HG03280 (cell line): Measurements from ENCODE around the gene POR.
A peak's percentile ranks its signal among the peaks of the same experiment; 100 is the strongest.

Source experiments
- ATAC-seq: cut with Tn5 transposase; IDR thresholded peaks from one replicate; pipeline ENCODE4 v1.9.1; 2021; ENCODE audit warnings: mild to moderate bottlenecking, moderate library complexity; ENCODE audit not compliant: unreplicated experiment

The POR gene

DNA sequence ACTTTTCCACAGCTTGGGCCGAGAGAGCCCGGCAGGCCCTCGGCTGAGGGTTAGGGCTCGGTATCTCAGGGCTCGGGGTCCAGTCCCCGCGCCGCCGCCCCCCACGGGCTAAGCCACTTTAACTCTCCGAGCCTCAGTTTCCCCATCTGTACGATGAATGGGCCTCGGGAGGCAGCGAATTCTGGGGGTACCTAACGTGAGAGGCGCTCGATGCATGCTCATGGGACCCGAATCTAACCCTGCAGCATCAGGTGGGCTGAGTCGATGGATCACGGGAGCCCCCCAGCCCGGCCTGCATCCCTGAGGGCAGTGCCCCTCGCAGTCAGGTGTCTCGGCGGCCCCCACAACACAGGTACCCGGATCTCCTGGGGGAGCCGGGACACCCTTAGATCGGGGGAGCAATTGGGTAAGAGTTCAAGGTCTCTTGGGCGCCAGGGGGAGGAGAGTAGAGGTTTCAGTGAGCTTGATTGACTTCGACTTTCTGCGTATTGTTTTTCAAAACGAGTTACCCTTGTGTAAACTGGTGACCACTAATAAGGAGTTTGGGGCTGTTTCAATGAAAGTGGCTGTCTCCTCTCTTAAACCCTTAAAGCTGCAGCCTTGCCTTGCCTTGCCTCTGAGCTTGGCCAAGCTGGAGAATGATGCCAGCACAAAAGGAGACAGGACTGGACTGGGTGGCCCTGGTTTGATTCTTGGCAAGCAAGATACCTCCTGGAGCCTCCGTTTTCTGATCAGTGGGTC, 631 bp downstream of the POR start:
- peak; percentile 7 for ATAC-seq

DNA sequence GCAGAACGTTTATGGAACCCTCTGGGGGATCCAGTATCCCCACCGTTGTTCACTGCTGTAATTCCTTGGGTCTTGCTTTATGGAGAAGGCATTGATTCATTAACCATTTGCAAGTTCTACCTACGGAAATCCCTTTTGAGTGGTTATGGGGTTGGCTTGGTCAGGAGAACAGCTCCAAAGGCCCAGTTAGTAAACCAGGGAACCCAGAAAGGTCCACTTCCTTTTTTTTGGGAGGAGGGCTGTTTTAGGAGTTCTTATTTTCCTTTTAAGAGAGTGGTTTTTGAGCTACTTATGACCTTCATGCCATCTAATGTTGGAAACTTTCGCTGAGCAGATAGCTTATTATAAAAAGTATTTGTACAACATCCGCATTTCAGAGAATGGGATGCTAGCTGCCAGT, 1.3 kb downstream of the POR start:
- no peak for ATAC-seq

DNA sequence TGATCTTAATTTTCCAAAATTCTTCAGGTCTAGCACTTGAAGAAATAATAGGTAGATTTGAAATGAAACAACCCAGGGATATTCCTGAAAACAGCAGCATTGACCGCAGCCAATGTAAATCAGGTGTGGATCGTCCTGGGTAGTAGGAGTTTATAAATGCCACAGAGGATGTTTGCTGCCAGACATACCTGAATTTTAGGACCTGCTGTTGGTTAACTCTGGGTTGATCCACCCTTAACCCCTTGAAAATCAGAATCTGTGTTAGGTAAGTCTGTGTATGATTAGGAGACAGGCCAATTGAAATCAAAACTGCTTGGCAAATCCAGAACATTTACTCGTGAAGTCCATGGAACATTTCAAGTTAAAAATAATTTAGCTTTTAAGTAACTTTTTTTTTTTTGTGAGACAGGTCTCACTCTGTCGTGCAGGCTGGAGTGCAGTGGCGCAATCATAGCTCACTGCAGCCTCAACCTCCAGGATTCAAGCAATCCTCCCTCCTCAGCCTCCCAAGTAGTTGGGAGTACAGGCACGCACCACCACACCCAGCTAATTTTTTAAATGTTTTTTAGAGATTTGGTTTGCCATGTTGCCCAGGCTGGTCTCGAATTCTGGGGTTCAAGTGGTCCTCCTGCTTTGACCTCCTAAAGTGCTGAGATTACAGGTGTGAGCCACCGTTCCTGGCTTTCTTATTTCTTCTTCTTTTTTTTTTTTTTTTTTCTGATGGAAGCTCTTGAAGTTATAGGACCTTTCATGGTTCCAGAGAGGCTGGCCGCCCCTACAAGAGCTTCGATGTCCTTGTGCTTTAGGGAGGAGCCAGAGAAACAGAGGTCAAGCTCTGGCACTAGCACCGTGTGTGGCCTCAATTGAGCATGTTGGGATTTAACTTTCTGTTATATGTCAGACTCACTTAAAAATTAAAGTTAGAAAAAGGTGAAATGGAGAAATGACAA, 2.0 kb downstream of the POR start:
- ATAC-seq, result no peak

DNA sequence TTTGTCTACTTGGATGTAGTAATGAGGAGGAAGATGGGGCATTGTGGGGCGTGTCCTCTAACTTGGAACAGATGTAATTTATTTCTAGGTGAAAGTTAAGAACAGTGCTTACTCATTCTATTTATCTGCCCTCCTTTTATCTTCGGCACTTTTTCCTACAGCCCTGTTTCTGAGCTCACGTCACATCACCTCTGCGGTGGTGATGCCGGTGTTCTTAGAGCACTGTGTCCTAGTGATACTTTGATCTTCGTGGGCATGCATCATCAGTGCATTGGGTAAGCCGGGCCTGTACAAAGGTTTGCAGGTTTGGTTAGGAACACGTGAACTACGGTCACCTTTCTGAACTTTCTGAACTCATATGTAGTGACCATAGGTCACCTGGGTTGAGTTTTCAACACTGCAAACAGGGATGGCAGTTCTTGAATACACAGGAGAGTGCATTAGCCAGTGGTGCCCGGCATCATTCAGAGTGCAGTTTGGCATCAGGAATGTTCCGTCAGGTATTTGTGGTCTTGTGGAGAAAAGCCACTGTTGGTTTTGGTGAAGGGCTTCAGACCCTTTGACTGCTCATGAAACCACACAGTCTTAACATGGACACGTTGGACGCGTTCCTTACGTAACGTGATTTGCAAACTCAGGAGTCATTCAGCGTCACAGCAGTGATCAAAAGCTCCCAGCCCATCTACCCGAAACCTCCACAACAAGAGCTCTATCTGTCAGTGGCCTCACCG, 5.6 kb downstream of the POR start:
- ATAC-seq, result no peak

DNA sequence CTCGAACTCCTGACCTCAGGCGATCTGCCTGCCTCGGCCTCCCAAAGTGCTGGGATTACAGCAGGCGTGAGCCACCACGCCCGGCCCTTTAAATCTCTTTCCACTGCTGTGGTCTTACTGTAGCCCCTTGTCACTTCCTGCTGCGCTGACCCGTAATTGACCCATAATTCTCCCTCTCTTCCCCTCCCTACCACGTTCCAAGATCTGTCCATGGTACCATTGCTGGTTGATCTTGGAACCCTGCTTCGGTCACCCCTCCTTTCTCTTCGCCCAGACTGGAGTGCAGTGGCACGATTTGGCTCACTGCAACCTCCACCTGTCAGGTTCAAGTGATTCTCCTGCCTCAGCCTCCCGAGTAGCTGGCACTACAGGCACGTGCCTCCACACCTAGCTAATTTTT, 6.5 kb downstream of the POR start:
- ATAC-seq, result no peak

DNA sequence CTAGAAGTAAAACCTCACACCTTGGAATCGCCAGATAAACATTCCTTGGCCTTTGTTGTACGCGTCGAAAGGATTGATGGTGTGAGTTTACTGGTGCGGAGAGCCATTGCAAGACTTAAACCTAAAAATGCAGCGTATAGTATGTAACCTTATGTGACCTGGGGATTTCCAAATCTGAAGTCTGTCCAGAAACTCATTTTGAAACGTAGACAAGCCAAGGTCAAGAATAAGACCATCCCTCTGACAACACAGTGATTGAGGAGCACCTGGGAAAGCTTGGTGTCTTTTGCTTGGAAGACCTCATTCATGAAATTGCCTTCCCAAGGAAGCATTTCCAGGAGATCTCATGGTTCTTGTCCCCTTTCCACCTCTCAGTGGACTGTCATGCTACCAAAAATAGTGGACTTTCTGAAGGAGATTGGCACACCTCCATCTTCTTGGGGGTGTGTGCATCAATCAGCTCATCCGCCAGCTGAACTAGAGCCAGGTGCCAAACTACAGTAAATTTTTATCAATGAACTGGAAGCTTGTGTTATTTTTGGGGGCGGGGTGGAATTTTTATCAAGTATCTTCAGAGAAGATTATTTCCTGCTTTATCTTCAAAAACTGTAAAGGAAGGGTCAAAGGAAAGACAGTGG, 8.1 kb downstream of the POR start:
- no peak for ATAC-seq

DNA sequence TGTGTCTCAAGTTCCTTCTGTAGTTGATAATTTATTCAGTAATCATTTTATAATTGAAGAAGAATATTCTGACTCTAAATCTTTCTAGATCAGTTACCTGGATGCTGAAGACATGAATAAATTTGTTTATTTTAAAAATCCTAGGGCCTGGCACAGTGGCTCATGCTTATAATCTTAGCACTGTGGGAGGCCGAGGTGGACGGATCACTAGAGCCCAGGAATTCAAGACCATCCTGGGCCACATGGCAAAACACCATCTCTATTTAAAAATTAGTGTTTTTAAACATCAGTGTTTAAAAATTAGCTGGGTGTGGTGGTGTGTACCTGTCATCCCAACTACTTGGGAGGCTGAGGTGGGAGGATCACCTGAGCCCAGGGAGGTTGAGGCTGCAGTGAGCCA, 9.3 kb downstream of the POR start:
- ATAC-seq, result no peak

DNA sequence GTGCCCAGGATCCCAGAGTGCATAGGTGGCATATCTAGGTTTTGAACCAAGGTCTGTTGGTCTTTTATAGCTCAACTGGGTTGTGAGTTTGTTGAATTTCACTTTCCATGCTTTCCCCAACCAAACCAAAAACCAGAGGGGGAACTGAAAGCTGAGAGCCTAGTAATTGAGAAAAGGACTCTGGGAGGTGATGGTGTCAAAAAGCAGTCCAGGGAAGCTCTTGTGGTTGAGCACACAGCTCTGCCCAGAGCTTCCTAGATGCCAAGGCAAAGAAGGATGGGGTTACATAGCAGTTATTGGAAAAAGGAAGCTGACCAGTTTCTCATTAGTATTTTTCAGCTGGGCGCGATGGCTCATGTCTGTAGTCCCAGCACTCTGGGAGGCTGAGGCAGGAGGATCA, 9.9 kb downstream of the POR start:
- ATAC-seq, result no peak

DNA sequence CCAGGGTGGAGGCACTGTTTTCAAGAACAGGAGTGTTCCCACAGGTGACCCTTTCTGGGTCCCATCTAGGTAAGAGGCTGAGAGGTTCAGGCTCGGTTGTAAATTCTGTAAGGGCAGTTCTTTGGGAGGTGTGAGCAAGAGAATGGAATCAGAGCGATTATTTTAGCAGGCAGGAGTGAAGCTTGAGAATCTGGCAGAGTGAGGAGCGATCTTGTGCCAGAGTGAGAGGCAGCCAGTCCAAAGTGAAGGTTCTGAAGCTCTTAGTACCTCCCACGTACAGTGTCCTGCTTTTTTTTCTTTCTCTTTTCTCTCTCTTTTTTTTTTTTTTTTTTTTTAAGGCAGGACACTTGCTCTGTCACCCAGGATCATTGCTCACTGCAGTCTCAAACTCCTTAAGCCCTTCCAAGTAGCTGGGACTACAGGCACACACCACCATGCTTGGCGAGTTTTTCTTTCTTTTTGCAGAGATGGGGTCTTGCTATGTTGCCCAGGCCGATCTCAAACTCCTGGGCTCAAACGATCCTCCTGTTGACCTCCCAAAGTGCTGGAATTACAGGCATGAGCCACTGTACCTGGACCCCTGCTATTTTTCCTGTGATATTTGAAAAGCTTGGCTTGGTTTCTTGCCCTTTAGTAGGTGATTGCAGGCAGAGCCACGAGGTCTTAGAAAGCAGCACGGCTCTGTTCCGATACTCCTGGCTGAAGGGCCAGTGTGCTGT, 10.9 kb downstream of the POR start:
- no peak for ATAC-seq

DNA sequence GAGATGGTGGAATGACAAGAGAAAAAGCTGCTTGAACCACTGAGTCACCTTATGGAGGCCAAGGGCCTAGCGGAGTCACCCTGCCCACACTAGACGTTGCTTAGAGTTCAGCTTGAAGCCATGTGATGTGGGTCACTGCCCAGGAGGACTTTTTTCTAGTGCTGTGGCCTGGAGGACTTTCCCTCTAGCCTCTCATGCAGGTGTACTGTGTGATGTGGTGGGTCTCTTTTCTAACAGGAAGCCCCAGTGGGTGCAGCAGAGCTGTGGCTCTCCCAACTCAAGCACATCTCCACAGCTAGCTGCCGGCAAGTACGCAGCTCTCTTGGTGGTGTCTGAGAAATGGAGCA, 13.6 kb downstream of the POR start:
- ATAC-seq, result no peak

DNA sequence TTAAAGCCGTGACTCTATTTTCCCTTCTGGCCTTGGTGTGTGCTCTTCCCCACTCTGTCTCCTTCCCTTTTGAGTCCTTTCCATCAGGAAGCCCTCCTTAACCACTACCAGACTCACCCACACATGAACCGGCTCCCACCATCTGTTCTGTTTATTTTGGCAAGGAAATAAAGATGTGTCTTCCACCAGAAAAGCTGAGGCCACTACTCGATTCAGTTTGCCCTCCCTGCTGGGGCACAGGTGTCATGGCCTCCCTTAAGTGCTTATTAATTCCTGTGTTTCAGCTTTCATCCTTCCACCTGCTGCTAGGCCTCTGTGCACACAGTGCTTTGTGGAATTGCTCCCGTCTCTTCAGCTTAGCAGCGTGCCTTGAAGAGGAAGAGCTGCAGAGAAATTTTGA, 16.7 kb downstream of the POR start:
- ATAC-seq, result no peak

DNA sequence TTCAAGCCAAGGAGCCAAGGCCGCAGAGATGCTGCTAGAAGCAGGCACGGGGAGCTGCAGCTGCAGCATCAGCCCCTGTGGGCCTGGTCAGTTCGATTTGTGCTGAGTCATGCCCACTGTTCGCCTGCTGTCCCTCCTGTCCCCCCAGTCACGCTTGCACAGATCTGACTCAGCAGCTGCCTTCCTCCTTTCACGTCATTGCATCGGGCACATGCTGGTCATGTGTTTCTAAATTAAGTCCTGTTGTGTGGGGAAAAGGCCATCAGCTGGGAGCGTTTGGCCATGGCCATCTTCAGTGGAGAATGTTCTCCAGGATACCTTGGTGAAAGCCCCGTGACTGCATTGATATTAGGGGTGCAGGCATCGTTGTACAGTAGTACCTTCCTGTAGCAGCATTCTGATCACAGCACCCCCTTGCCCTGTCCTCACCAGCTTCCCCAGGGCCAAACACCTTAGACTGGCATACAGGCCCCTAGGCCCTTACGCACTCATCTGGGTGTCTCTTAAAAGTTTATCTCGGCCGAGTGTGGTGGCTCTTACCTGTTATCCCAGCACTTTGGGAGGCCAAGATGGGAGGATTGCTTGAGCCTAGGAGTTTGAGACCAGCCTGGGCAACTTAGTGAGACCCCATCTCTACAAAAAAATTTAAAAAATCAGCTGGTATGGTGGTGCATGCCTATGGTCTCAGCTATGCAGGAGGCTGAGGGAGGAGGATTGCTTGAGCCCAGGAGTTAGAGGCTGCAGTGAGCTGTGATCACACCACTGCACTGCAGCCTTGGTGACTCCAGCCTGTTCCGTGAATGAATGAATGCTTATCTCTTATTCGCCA, 23.2 kb downstream of the POR start:
- no peak for ATAC-seq

DNA sequence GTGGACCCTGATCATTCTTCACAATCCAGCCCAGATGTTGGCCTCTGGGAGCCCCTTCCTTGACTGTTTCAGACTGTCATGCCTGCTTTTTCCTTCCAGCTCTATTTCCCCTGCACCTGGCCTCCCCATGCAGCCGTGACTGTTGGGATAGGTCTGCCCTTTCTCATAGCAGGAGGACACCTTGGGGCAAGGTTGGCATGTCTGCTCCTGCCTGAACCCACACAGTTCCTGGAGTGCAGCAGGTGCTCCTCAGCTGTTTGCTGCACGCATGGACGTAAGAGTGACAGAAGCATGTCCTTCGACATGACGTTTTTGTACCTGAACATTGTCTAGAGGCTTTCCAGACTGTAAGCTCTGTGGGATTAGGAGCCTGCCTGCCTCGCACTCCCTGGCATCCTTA, 24.0 kb downstream of the POR start:
- no peak for ATAC-seq

DNA sequence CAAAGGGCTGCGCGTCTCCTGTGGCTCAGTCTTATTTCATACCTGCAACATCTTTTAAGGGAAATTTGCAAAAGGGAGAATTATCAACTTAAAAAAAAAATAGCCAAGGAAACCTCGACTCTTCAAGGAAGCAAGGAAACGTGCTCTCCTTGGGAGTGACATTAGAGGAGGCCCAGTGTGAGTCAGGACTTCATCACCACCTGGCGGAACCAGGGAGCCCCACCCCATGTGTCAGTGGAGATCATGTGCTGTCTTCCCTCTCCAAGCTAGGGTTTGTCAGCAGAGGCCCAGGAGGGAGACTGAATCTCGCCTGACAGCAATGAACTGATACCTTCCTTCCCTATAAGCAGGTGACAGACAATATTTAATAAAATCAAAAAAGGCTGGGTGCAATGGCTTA, 28.9 kb downstream of the POR start:
- ATAC-seq, result no peak

DNA sequence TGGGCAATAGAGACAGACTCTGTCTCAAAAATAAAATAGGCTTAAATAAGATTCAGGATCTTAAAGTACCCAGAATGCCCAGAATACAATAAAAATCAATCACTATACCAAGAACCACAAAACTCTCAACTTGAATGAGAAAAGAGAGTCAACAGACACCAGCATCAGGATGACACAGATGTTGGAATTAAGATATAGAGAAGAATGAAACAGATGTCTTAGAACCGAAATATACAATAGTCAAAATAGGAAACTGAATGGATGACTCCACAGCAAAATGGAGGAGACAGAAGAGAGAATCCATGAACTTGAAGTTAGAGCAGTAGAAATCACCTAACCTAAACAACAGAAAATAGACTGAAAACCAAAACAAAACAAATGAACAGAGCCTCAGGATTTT, 29.6 kb downstream of the POR start:
- ATAC-seq, result no peak

DNA sequence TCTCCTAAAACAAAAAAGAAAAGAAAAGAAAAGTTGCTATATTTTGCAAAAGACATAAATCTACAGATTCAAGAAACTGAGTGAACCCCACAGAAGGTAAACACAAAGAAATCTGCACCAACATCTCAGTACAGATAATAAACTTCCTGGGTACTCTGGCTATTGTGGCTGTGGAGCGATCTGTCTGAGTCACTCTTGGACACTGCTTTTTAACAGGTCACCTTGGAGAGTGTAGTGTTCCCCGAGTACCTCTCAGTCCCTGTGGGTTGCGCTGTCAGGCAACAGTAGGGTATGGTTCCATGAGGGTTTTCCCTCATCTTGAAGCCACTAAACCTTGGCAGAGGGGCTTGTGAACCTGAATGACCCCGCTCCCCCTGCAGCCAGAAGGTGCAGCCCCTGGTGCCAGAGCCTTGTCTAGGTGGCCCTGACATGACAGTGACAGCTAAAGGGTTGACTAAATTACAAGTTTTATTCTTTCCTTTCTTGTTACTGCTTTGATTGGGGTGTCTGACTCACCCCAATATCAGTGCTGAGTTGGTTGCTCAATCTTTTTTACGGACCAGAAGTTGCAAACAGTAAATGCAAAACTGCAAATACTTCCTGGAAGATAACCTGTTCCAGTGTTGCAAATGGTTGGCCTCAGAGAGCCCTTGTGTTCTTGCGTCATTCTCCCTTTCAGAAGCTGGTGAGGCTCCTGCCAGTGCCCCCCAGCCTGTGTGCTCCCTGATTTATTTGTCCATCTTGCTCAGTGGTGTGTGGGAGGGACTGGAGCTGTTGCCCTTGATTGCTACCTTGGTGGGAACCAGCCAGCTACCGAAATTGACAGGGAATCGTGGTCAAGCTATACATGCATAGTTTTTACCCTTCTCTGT, 30.6 kb downstream of the POR start:
- ATAC-seq, result no peak

DNA sequence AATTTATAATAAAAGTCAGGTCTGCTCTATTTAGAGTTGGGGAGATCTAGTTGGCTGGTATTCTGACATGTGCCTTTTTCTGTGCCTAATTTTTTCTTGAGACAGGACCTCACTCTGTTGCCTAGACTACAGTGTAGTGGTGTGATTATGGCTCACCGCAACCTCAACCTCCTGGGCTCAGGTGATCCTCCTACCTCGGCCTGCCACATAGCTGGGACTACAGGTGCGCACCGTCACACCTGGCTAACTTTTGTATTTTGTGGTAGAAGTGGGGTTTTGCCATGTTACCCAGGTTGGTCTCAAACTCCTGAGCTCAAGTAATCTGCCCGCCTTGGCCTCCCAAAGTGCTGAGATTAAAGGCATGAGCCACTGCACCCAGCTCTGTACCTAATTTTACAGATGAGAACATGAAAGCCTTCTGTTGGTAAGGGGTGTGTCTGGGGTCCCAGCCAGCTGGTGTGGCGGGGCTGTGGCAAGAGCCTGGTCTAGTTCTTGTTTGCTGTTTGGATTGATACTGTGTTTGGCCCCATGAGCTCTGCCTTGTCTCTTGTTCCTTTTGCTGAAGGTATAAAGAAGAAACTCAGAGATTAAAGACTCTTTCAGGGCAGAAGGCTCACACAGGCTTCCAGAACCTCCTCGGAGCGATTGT, 31.4 kb downstream of the POR start:
- ATAC-seq, result no peak

DNA sequence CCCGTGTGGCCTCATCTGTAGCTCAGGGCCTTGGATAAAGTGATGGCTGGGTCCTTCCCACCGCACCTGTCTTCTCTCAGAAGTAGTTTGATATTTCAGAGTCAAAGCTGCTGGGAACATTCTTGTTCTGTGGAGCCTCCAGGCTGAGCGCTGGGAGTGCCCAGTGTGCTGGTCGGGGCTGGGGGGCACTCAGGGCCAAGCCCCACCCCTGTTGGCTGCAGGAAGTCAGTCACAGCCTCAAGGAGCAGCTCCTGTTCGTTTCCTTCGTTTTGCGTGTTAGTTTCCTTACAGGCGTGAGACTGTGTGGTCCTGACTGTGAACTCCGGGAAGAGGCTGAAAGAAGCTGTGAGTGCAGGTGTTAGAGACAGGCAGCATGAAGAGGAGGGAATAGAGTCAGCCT, 33.2 kb downstream of the POR start:
- no peak for ATAC-seq
